Activated CD8-positive, alpha-beta memory T cell treated with anti-CD3 and anti-CD28 coated beads for 36 hours (primary cell): Measurements from ENCODE around the gene MAGI1. TPM values are rescaled to one million over a fixed set of nuclear protein-coding genes. Genes with fewer than 3 reads are reported as not detected.

Experiments
- CTCF ChIA-PET: fragments of 350-600 bp; sonication (Branson Sonifier 250); formaldehyde crosslinking; loops from one replicate; lab custom pipeline; 2021; ENCODE audit warnings: antibody characterized with exemption; lab: Charles Lee
- POLR2A ChIA-PET: fragments of 350-600 bp; sonication (Branson Sonifier 250); formaldehyde crosslinking; loops from one replicate; lab custom pipeline; 2021; ENCODE audit warnings: antibody characterized with exemption; lab: Charles Lee
- total RNA-seq, 2 experiments: library from RNA; stranded (reverse); gene quantifications; one replicate each; pipeline ENCODE4 v1.2.3, GENCODE V29; 2021

The MAGI1 gene
- total RNA-seq, 2 experiments from 2014 or later, result 0.38 to 0.53 TPM

- CTCF ChIA-PET, result no interaction called here
- POLR2A ChIA-PET, result no interaction called here
These were observed 369.4 kb downstream of the MAGI1 start for GRCh38 chr3:65669163-65669875.

DNA sequence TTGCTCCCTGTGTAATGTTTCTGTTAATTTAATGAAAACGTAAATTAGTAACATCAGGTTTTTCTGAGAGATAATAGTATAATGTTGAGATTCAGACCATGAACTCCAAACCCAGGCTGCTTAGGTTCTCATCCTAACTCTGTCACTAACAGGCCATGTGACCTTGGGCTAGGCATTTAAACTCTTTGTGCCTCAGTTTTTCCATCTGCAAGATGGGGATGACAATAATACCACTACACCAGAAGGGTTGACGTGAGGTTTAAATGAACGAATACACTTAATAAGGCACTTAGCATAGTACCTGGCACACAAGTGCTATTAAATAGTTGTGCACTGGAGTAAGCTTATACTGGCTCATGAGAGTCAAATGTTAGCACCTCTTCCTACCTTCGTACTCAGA, 370.8 kb downstream of the MAGI1 start:
- ChIA-PET CTCF (no interaction called here), POLR2A (no interaction called here)

- POLR2A ChIA-PET, result no interaction called here
These were observed 372.1 kb downstream of the MAGI1 start for GRCh38 chr3:65666448-65667091.

DNA sequence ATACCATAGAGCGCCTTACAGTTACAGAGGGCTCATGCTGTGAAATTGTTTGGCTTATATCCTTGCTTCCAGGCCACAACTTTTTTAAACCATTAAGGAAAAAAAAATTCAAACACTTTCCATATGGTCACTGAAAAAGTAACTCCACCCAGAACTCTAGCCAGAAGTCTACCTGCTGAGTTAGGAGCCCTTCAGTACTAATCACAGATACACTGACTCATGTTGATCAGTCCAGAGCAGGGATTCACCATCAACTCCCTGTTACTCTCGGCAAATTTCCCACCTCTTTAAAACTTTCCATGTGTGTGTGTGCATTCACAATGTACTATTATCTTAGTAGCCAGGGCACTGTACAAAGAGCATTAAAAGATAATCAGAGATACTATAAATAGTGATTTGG, 372.8 kb downstream of the MAGI1 start:
- CTCF ChIA-PET, result no interaction called here
- POLR2A ChIA-PET, result no interaction called here

More at GRCh38 chr3:65666448-65667091, 372.1 kb downstream of the MAGI1 start:
- CTCF ChIA-PET, result no interaction called here

DNA sequence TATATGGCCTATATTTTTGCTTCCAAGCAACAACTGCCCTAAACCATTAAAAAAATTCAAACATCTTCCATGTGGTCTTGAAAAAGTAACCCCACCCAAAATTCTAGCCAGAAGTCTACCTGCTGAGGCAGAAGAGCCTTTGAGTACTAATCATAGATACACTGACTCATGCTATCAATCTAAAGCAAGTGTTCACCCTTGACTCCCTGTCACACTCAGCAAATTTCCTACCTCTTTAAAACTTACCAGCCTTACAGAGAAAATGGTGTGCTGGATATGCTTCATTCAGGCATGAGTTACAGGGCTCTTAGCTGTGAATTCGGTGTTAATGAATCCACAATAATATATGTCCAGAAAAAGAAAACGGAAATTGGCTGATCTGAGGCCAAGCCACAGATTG, 373.8 kb downstream of the MAGI1 start:
- CTCF ChIA-PET, result no interaction called here
- POLR2A ChIA-PET, result no interaction called here

DNA sequence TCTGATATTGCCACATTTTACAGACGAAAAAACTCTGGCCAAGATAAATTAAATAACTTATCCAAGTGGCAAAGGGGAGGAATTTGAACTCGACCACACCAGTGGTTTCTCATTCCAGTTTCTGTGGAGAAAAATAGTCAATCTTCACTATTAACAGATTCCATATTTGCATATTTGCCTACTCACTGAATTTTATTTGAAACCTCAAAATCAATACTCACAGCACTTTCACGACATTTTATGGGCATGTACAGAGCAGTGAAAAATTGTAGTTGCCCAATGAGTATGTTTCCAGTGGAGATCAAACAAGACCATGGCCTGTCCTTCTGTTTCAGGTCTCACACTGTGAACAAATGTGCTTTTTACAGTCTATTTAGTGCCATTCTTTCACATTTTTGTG, 374.3 kb downstream of the MAGI1 start:
- ChIA-PET CTCF (no interaction called here), POLR2A (no interaction called here)

DNA sequence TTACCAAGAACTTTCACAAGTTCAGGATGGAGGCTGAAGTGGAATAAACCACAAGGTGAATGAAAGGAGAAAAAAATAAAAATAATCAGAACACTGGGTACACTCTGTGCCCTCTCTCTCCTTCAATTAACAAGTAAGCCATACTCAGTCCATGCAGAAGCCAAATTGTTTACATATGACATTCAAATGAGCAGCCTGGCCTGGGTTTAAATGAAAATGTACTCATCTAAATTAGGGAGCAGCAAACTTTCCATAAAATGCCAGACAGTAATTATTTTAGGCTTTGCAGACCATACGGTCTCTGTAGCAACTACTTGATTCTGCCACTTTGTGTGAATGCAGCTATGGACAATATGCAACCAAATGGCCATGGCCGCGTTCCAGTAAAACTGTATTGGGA, 376.6 kb downstream of the MAGI1 start:
- CTCF ChIA-PET, result interaction anchor here (0.7 kb wide), 1 partner anchor 47 kb away, joined by 3 read pairs; no protein-coding TSS in a partner anchor
- POLR2A ChIA-PET, result no interaction called here

GRCh38 chr3:65660000-65660598, 378.6 kb downstream of the MAGI1 start:
- ChIA-PET POLR2A (no interaction called here), CTCF (no interaction called here)

DNA sequence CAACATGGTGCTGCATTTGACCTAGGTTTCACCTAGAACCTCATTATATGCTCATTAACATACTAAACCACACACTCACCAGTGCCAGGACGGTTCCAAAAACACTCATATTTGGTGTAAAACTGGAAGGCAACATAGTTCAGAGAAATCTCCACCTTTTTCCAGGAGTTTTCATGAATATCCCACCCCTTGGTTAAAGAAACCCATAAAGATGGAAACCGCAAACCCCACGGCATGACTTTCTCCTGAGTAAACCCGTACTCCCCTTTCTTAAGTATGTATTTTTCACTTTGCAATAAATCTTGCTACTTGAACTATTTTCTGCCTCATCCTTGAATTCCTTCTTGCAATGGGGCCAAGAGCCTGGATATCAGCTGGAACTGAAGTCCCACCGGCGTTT, 379.3 kb downstream of the MAGI1 start:
- CTCF ChIA-PET, result no interaction called here
- POLR2A ChIA-PET, result no interaction called here

DNA sequence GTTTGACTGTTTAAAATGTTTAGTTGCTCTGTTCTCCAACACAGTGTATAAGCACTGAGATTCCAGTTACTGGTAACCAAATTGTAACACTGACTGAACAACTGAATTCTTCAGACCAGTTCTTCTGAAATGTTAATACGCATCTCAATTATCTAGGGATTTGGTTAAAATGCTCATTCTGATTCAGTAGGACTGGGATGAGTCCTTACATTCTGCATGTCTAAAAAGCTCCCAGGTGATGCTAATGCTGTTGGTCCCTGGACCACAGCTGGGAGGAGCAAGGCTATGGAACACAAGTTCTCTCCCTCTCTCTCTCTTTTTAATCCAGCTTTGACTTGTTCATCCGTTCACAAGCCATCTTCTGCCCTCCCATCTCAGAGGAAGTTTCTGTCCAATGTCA, 380.3 kb downstream of the MAGI1 start:
- ChIA-PET POLR2A (no interaction called here), CTCF (no interaction called here)

- ChIA-PET CTCF (interaction anchor here (0.7 kb wide), 1 partner anchor 13 kb away, joined by 4 read pairs; no protein-coding TSS in a partner anchor), POLR2A (no interaction called here)
These were observed 383.7 kb downstream of the MAGI1 start for GRCh38 chr3:65655061-65655460.

- CTCF ChIA-PET, result no interaction called here
- POLR2A ChIA-PET, result no interaction called here
These were observed 385.0 kb downstream of the MAGI1 start for GRCh38 chr3:65653731-65654130.

- ChIA-PET POLR2A (no interaction called here), CTCF (no interaction called here)
These were observed 388.5 kb downstream of the MAGI1 start for GRCh38 chr3:65650247-65650646.

GRCh38 chr3:65647369-65647768, 391.3 kb downstream of the MAGI1 start:
- CTCF ChIA-PET, result no interaction called here
- POLR2A ChIA-PET, result no interaction called here

GRCh38 chr3:65642883-65643282, 395.8 kb downstream of the MAGI1 start:
- ChIA-PET POLR2A (no interaction called here), CTCF (no interaction called here)

DNA sequence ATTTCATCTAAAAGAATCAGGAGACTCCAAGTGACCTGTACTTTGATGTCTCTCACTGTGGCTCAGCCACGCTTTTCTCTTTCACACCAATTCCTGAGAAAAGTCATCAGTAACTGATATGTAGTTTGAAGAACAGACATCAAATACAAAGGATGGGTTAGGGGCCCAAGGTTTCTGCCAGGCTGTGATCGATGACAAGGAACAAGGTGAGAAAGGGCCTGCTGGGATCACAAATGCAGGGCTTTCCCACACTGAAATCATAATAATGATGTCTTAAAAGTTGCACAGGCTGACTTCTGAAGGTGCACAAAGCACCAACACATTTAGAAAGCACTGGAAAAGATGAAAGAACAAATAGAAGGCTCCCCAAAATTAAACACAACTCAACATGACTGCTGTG, 396.9 kb downstream of the MAGI1 start:
- ChIA-PET POLR2A (no interaction called here), CTCF (interaction anchor here (0.9 kb wide), 1 partner anchor 13 kb away, joined by 4 read pairs; no protein-coding TSS in a partner anchor)

GRCh38 chr3:65641045-65641444, 397.7 kb downstream of the MAGI1 start:
- POLR2A ChIA-PET, result no interaction called here
- CTCF ChIA-PET, result no interaction called here

GRCh38 chr3:65639444-65639843, 399.3 kb downstream of the MAGI1 start:
- CTCF ChIA-PET, result no interaction called here
- POLR2A ChIA-PET, result no interaction called here

DNA sequence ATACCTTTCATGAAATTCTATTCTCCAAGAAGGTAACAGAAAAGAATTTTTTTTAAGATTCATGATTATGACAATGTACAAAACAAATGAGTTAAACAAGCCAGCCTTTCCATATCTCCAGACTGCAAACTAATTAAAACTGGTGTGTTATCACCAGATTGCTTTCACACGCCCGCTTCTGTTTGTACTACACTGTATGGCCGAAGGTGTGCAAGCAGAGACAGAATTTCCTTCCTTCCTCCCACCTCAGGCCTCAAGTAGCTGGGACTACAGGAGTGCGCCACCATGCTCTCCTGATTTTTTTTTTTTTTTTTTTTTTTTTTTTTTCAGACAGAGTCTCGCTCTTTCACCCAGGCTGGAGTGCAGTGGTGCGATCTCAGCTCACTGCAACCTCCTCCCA, 400.4 kb downstream of the MAGI1 start:
- CTCF ChIA-PET, result no interaction called here
- POLR2A ChIA-PET, result no interaction called here

GRCh38 chr3:65636326-65636725, 402.4 kb downstream of the MAGI1 start:
- CTCF ChIA-PET, result no interaction called here
- POLR2A ChIA-PET, result no interaction called here

GRCh38 chr3:65635657-65636056, 403.1 kb downstream of the MAGI1 start:
- ChIA-PET CTCF (no interaction called here), POLR2A (no interaction called here)
